AG09309 (cell line): ENCODE measurements around the gene MIA2.
"Not testable (repeated sequence)": the region's sequence is repeated elsewhere in the genome, so short reads cannot be mapped to it uniquely, and the experiment has no call there.

Source experiments
- DNase-seq: peaks from one replicate; pipeline ENCODE4 v3.0.0-alpha.2; 2010; ENCODE audit warnings: low read depth
- H3K4me3 ChIP-seq: 2 replicates; pipeline ENCODE4 v1.5.1; 2011; ENCODE audit warnings: mild to moderate bottlenecking, low read depth, low read length, moderate library complexity; ENCODE audit not compliant: control insufficient read depth
- TF ChIP-seq, protein P1 (sequence below): IDR thresholded peaks from 2 replicates; pipeline ENCODE4 v1.5.1; 2011; ENCODE audit warnings: mild to moderate bottlenecking, low read depth, low read length, inconsistent platforms; ENCODE audit not compliant: insufficient read depth, control insufficient read depth; ENCODE audit errors: missing control alignments

Gene MIA2

GRCh38 chr14:39232554-39233415 is 930 bp upstream of the MIA2 start:
- DNase-seq = peak; percentile 40
- H3K4me3 ChIP-seq = no peak overlapping the region
- TF ChIP-seq, protein P1, sequence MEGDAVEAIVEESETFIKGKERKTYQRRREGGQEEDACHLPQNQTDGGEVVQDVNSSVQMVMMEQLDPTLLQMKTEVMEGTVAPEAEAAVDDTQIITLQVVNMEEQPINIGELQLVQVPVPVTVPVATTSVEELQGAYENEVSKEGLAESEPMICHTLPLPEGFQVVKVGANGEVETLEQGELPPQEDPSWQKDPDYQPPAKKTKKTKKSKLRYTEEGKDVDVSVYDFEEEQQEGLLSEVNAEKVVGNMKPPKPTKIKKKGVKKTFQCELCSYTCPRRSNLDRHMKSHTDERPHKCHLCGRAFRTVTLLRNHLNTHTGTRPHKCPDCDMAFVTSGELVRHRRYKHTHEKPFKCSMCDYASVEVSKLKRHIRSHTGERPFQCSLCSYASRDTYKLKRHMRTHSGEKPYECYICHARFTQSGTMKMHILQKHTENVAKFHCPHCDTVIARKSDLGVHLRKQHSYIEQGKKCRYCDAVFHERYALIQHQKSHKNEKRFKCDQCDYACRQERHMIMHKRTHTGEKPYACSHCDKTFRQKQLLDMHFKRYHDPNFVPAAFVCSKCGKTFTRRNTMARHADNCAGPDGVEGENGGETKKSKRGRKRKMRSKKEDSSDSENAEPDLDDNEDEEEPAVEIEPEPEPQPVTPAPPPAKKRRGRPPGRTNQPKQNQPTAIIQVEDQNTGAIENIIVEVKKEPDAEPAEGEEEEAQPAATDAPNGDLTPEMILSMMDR = no peak

GRCh38 chr14:39234986-39235385 is 1.3 kb downstream of the MIA2 start:
- not testable (repeated sequence) for DNase-seq, H3K4me3 ChIP-seq

DNA sequence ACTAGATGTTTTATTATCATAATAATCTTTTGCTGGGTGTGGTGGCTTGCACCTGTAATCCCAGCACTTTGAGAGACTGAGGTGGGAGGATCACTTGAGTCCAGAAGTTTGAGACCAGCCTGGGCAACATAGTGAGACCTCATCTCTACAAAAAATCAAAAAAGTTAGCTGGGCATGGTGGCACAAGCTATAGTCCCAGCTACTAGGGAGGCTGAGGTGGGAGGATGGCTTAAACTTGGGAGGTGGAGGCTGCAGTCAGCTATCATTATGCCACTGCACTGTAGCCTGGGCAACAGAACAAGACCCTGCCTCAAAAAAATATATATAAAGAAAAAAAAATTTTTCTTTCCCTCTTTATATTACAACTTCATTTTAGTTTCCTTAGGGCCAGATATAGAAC is 1.8 kb downstream of the MIA2 start:
- DNase-seq, H3K4me3 ChIP-seq: not testable (repeated sequence)

DNA sequence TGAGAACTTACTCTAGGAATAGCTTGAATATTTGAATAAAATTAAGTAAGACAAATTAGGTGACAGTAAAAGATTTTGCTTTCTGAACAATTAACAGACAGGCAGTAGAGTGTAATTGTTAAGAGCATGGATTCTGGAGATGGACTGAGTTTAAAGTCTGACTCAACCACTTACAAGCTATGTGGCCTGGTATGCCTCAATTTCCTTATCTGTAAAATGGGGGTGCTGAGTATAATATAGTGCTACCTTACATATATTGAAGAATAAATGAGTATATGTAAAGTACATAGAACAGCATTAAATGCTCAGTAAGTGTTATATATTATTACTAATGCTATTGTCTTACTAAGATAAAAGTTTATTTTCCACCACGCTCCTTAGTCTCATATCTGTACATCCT is 7.1 kb downstream of the MIA2 start:
- TF ChIP-seq, protein P1 = no peak
- DNase-seq = no peak
- H3K4me3 ChIP-seq = no peak overlapping the region

GRCh38 chr14:39241637-39242036 is 7.9 kb downstream of the MIA2 start:
- no peak overlapping the region for H3K4me3 ChIP-seq

GRCh38 chr14:39243831-39244230 is 10.1 kb downstream of the MIA2 start:
- DNase-seq = no peak
- no peak overlapping the region for H3K4me3 ChIP-seq
- TF ChIP-seq, protein P1 = no peak

More at GRCh38 chr14:39241637-39242036, 7.9 kb downstream of the MIA2 start:
- TF ChIP-seq, protein P1 = no peak
- no peak for DNase-seq

DNA sequence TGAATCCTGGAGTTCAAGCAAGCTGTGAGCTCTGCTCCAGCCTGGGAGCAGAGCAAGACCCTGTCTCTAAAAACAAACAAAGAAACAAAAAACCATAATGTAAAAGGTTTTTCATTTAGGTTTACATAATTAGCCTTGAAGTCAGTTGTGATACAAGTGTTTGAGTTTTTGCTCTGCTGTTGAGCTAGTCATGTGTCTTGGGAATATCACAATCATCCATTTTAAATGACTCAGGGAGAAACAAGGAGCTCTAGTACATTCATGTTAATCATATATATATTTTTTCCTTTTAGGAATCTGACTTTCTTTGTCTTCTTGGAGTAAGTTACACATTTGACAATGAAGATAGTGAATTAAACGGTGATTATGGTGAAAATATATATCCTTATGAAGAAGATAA is 12.9 kb downstream of the MIA2 start:
- H3K4me3 ChIP-seq = no peak overlapping the region
- DNase-seq = no peak
- TF ChIP-seq, protein P1 = no peak
